Superior temporal gyrus (tissue), 1 donor: ENCODE measurements around the gene C10orf105.

Experiments used
- DNase-seq: peaks from one replicate; pipeline ENCODE4 v3.0.0-alpha.2; 2016; ENCODE audit errors: extremely low spot score

C10orf105 gene

GRCh38 chr10:71737001-71737833 is 17.6 kb upstream of the C10orf105 start:
- no peak for DNase-seq

GRCh38 chr10:71736570-71736952 is 17.0 kb upstream of the C10orf105 start:
- no peak for DNase-seq

- DNase-seq, result no peak
Observed at GRCh38 chr10:71735709-71736569, 16.4 kb upstream of the C10orf105 start.

DNA sequence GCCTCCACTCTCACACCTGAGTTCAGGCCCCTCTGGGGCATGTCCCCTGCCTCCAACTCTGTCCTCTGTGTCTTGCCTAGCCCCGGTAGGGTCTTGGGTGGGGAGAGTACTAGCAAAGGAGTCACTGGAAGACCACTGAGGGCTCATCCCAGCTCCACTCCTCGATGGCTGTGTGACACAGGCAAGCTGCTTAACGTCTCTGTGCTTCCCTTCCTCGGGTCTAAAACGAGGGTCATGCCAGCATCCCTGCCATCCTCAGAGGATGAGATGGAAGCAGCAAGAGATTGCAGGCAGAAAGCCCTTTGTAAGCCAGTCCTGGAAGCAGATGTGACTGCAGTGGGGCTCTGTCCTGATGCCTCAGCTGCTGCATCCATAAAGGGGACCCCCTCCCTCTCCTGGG is 15.2 kb upstream of the C10orf105 start:
- no peak for DNase-seq

DNA sequence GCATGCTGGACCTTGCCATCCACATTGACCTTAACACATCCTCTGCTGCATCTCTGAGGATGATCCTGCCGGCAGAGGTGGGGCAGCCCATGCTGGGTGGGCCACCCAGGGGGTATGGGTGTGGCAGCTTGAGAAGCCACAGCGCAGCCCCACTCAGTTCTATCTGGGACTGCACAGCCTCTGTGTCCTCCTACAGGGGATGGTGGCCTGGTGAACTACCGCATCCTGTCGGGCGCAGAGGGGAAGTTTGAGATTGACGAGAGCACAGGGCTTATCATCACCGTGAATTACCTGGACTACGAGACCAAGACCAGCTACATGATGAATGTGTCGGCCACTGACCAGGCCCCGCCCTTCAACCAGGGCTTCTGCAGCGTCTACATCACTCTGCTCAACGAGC is 12.2 kb upstream of the C10orf105 start:
- DNase-seq, result no peak

- no peak for DNase-seq
Observed at GRCh38 chr10:71729161-71729636, 9.6 kb upstream of the C10orf105 start.

GRCh38 chr10:71727738-71728737 is 8.5 kb upstream of the C10orf105 start:
- DNase-seq, result no peak

- no peak for DNase-seq
Observed at GRCh38 chr10:71727105-71727737, 7.6 kb upstream of the C10orf105 start.

DNA sequence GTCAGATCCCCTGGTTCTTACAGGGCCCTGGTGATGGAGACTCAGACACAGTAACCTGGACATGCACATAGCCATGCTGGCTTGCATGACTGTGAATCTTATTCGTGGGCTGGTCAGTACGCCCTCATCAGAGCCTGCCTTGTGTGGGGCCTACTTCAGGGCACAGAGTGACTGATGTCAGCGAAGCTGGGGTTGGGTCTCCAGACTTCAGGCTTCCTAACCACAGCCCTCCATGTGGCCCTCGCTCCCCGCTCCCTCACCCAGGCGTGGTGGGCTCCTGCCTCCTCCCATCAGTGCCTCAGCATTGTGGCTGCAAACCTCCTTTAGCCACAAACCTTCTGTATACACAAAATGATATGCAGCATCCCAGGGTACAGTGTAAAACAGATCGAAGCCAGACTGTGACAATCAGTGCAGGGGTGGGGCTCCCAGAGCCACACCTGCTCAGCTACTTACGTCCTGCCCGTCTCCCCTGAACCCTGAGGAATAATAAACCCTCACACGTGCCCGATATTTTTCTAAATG is 7.1 kb upstream of the C10orf105 start:
- DNase-seq, result no peak

DNA sequence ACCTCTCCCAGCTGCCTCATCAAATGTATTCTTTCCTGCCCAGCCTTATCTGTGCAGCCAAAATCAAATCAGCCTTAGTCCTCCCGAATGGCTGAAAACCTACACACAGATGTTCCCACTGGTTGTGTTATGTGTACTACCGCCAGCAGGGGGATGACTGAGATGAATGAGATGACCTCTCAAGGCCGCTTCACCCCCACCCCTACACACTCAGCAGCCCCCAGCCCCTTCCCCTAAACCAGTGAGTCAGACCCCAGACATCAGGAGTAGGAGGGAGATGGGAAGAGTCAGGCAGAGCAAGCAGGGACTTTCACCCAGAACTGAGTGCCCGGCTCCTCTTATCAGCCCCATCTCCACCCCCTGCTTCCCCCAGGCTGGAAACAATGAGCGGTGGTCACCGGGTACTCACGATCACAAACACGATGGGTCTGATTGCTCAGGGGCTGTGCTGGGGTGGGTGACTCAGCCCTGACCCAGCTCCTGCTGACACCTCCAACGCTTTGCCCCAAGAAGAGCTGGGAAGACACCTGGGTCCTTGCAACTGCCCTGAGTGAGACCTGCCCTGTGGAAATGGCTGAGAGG is 6.5 kb upstream of the C10orf105 start:
- DNase-seq, result no peak

GRCh38 chr10:71725249-71725648 is 5.7 kb upstream of the C10orf105 start:
- DNase-seq, result no peak

DNA sequence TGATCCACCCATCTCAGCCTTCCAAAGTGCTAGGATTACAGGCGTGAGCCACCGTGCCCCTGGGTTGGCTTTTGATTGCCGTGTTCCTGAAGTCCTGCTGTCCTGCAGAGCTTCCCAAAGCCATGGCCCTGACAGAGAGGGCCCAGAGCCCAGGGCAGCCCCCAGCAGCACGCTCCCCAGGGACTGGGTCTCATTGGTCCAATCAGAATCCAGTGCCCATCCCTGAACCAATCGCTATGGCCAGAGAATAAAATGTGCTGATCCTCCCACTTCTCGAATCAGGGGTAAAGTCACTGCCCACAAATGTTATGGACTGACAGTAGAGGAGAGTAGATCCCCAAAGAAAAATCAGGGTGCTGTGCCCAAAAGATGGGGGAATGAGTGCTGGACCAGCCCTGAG is 5.0 kb upstream of the C10orf105 start:
- DNase-seq, result no peak

GRCh38 chr10:71723311-71723710 is 3.7 kb upstream of the C10orf105 start:
- no peak for DNase-seq

DNA sequence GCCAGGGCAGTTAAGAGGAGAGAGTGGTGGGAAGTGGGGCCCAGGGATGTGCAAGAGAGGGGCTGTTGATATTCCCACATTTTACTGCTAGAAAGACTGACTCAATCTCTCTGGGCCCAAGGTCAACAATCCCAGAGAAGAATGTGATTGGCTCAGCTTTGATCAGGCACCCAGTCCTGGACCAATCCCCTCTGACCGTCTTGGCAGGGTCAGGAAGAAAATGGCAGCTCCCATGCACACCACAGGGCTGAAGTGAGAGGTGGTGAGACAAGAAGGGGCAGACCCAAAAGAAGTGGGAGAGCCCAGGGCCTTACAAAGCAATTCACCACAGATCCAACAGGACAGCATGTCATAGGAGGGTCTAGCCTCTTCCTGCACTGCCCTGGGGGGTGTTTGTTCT is 3.3 kb upstream of the C10orf105 start:
- DNase-seq, result no peak

DNA sequence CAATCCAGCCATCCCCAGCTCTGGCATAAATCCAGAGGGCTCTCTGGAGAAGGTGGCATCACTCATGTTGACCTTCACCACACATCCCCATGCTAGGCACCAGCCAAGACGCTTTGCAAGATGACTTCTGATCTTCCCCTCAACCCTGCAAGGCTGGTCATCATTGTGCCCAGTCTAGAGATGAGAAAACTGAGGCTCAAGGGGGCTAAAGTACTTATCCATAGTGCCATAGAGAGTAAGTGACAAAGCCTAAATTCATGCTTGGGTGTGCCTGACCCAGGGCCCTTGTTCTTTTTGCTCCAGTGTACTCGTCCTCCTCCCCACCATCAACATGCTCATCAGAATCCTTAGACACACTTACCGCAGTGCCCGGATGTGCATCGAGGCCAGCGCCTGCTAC is 1.7 kb upstream of the C10orf105 start:
- no peak for DNase-seq

- DNase-seq, result no peak
Observed at GRCh38 chr10:71720288-71720687, 710 bp upstream of the C10orf105 start.

- no peak for DNase-seq
Observed at GRCh38 chr10:71719042-71719441, 536 bp downstream of the C10orf105 start.

DNA sequence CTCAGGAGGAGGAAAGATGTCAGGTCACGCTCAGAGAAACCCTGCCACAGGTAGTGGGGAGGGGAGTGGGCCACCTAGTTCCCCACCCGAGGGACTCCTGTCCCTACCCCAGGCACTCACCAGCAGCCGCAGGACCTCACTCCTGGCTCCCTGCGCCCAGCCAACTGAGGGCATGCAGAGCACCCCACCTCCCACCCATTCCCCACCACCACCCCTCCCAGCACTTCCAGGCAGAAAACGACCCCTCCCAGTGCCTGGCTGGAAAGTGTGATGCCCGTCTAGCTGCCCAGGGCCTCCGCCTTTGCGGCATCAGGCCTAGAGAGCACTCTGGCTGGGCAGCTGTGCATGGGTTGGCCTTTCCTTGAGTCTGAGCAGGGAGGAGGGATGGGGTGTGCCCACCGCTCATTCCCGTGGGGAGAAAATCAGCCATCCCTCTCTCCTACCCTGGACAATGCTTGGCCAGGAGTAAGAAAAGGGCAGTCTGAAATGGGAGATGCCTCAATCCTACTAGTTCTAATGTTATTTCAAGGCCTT is 1.3 kb downstream of the C10orf105 start:
- no peak for DNase-seq

DNA sequence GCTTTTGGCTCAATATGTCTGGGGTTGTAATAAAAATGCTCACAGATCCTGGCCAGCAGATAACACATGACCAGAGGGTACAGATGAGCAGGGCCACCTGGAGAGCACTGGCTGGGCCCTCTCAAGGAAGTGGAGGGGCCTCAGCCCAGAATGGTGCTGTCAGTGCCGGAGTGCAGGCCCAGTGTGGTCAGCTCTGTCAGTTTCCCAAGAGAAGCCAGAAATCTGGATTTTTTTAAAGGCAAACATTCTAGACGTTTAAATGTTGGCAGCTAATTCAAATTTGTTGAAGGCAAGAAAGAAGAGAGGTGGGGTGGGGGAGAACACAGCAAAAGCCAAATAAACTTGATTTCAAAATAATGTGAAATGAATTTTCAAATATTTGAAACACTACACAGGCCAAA is 2.0 kb downstream of the C10orf105 start:
- no peak for DNase-seq

GRCh38 chr10:71717056-71717455 is 2.5 kb downstream of the C10orf105 start:
- no peak for DNase-seq
